Lower leg skin (tissue), 3 donors: ENCODE data around the gene TANC1.

Experiments
- CTCF ChIP-seq, 3 donors: fragments of 450-650 bp; IDR thresholded peaks; one replicate each; pipeline ENCODE4 v1.5.1; 2016; ENCODE audit warnings: antibody characterized with exemption in 3 of 3, mild to moderate bottlenecking in 3 of 3, moderate library complexity in 2 of 3
- POLR2A ChIP-seq, 2 donors: fragments of 450-650 bp; IDR thresholded peaks; one replicate each; pipeline ENCODE4 v1.6.1; 2016 to 2017; ENCODE audit warnings: antibody characterized with exemption in 2 of 2, mild to moderate bottlenecking in 1 of 2, moderate library complexity in 1 of 2

- TF ChIP-seq POLR2A (IDR thresholded peaks at IDR 0.05) (no peak), CTCF (IDR thresholded peaks at IDR 0.05) (no peak)
Measured at GRCh38 chr2:159090514-159091201, 122.2 kb downstream of the TANC1 start.
